ENCODE measurements around the gene SPATC1L.
"Not testable (repeated sequence)": the region's sequence is repeated elsewhere in the genome, so short reads cannot be mapped to it uniquely, and the experiment has no call there.

Gene SPATC1L

DNA sequence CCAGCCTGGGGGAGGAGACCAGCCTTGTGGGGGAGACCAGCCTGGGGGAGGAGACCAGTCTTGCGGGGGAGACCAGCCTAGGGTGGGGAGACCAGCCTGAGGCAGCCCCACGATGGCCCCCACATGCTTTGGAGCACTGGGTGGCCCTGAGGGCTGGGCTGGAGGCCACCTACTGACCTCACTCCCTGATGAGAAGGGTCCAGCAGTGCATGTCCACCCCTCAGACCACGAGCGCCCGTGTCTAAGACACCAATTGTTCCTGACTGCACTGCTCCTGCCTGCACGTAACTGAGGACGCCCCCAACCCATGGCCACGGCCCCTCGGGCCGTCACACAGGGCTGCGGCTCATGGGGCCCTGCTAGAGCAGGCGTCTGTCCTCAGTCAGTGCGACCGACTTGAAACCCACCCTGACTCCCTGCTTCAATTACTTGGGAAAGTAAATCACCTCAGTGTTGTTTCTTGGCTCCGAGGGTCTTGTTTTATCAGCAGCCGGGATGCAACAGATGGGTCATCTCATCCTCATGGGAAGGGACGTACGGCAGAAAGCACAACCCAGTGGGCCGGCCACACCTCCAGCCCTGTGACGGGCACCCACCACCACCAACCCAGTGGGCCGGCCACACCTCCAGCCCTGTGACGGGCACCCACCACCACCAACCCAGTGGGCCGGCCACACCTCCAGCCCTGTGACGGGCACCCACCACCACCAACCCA lies at the start of gene SPATC1L:
TSS of gene SPATC1L (minus strand) at position 550 of the 715 bp plus-strand sequence. CDS start 1,643 bp downstream, outside the sequence.
- no peak for FAIRE-seq
- peak; percentile 79 for DNase-seq (ENCODE audit: insufficient read length, low spot score)

DNA sequence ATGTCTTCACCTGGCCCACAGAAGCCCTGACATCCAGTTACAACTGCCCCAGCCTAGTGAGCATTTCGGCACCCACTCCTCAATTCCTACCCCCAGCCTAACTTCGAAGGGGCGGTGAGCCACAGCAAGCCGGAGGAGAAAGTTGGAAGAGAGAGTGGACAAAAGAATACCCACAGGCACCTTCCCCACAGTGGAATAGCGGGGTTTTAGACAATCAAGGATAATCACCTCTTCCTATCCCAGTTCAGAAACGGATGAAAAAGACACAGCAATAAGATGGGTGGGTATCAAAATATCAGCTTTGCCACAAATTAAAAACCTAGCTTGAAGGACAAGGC lies 45.6 kb upstream of the SPATC1L start:
- DNase-seq (ENCODE audit: insufficient read length, low spot score) (no peak), FAIRE-seq (no peak)

DNA sequence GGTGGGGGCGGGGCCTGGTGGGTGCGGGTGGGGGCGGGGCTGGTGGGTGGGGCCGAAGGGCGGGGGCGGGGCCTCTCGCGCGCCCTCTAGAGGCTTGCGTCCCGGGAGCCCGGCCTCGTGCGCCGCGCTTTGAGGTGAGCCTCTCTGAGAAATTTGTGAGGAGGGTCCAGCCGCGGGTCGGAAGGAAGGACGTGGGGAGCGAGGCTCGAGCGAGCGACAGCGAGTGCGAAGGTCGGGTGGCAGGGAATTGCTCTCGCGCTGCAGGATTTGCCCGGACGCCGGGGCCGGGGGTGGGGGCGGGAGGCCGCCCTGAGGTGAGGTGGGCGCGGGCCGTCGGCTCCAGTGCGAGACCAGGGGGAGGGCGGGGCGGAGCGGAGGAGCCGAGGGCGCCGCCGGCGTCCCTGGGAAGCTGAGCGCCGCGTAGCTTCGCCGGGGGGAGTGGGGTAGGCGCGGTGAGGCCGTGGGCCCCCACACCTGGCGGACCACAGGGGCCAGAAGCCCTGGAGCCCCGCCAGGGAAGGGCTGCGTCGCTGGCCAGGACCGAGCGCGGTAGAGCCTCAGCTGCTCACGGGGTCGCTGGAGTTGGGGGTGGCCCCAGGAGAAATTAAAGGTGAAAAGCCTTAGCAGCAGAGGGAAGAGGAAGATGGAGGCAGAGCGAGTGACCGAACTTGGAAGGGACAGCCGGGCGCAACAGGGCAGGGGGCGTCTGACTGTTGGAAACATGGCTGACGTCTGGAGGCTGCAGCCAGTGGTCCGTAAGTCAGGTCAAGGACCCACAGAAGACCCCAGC lies 45.1 kb upstream of the SPATC1L start:
- no peak for FAIRE-seq
- peak; percentile 43 for DNase-seq (ENCODE audit: insufficient read length, low spot score)

DNA sequence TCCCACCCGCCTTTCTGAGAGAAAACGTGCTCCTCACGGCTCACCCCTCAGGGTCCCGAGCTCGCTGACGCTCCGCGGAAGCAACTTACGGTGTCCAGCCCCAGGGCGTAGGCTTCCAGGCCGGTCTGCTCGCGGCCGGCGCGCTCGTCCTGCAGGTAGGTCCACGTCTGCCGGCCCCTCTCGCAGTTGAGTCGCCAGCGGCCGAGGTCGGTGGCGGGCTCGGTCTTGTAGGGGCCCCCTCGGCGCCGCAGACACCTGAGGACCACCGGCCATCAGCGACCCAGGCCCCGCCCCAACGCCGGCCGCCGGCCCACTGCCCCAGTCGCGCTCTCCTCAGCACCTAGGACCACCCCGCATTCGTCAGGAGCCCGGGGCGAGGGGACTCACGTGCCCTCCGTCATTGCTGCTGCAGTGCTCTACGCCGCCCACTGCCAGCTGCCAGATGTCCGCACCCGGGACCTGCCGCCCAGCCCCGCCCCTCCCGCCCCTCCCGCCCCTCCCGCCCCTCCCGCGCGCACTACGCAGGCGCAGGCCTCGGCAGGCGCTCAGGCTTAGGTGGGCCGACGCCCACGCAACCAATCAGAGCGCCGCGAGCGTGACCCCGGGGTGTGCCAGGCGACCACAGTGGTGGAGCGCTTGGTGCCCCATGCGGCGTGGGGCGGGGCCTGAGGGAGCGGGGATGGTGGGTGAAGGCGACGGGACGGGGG lies 44.2 kb upstream of the SPATC1L start, which contains the start of gene LSS:
TSS of gene LSS (minus strand) at position 430 of the 707 bp plus-strand sequence. CDS start at position 401, 29 bp downstream.
- FAIRE-seq, result no peak
- DNase-seq (ENCODE audit: insufficient read length, low spot score), result peak; percentile 99

DNA sequence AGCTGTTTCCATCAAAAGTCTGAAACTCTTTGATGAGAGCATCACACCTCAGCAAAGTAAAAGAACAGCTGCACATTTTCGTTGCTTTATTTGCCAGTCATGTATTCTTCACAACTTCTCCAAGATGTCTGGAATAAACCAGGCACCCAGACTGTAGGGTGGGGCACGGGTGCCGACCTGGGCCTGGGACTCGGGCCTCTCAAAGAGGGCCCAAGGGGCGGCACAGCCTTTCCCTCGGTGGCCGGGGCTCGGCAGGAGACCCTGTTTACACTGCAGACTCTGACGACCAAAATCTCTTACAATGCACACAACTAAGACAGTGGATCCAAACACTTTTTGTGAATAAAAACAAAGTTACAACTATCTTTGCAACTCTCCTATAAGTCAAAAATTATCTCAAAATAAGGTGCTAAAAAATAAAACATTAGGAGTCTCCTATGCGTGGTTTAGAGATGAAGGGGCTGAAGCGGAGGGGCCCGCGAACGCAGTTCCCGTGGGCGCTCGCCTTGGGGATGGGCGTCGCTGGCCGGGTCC lies 43.6 kb upstream of the SPATC1L start:
- FAIRE-seq (no peak), DNase-seq (ENCODE audit: insufficient read length, low spot score) (no peak)

DNA sequence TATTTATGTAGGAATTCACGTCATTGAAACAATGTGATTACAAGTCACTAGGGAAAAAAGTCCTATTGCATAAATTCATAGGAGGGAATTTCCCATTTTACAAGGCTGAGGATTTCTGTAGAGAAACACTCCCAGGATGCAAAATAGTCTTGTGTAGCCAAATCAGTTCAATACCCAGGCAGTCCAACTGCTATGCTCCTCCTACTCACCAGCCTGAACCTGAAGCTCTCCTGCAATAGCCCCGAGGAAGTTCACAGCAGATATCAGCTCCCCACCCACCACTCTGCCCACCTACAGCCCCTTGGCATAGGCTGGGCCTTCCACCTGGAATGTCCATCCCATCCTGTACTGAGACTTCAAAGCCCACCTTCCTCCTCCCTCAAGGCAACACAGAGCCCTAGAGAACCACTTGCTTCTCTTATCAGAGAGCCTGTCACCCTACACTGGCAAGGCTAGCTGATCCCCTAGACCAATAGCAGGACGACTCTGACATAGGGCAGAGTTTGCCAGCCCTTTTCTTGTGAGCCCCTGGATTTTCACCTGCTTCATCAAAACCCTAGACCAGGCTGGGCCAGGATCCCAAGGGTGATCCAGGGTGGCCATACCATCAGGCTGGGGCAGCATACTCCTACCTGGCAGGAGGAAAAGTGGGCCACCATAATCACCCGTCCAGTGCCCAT lies 42.8 kb upstream of the SPATC1L start:
- FAIRE-seq, result no peak
- no peak for DNase-seq (ENCODE audit: insufficient read length, low spot score)

DNA sequence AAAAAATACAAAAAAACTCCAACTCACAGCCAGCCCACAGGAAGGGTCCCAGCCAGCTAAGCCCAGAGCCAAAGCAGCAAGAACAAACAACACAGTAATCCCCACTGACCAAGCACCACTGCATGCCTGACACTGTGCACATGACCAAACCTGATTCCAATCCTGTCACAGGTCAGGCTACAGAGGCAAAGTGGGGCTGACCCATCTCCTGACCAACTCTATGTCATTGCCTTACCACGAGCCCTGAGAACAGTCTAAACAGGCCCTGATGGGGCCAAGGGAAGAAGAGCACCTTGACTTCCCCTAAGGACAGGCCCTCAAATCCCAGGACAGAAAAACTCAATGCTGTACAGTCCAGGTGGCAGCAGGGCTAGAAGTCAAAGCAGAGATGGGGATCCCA lies 41.9 kb upstream of the SPATC1L start:
- FAIRE-seq, result no peak
- DNase-seq (ENCODE audit: insufficient read length, low spot score), result no peak

DNA sequence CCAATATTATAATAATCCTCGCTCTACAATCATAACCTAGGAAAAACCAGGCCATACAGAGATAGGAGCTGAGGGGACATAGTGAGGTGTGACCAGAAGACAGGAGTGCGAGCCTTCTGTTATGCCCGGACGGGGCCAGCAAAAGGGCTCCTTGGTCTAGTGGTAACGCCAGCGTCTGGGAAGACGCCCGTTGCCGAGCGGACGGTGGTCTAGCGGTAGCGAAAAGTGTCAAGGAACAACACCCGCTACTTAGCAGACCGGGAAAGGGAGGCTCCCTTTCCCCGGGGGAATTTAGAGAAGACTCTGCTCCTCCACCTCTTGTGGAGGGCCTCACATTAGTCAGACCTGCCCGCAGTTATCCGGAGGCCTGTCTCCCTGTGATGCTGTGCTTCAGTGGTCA lies 39.4 kb upstream of the SPATC1L start:
- FAIRE-seq, result not testable (repeated sequence)

DNA sequence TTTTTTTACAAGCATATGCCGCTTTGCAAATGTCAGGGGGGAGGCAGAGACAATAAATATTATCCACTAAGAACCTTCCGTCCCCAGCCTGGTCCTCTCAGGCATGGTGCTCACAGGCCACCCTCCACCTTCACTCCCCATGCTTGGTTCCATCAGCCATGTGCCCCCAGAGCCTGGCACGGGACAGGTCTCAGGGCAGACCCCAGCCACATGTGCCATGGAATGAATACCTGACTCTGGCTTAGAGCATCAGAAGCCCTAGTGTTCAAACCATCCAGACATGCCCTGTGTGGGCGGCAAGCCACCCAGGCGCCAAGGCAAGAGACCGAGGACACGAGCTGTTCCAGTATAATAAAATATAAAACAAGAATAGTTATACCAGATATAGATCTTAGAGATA lies 39.0 kb upstream of the SPATC1L start:
- DNase-seq (ENCODE audit: insufficient read length, low spot score), result no peak
- FAIRE-seq, result no peak

More for the DNA sequence above, 39.4 kb upstream of the SPATC1L start:
- not testable (repeated sequence) for DNase-seq (ENCODE audit: insufficient read length, low spot score)

DNA sequence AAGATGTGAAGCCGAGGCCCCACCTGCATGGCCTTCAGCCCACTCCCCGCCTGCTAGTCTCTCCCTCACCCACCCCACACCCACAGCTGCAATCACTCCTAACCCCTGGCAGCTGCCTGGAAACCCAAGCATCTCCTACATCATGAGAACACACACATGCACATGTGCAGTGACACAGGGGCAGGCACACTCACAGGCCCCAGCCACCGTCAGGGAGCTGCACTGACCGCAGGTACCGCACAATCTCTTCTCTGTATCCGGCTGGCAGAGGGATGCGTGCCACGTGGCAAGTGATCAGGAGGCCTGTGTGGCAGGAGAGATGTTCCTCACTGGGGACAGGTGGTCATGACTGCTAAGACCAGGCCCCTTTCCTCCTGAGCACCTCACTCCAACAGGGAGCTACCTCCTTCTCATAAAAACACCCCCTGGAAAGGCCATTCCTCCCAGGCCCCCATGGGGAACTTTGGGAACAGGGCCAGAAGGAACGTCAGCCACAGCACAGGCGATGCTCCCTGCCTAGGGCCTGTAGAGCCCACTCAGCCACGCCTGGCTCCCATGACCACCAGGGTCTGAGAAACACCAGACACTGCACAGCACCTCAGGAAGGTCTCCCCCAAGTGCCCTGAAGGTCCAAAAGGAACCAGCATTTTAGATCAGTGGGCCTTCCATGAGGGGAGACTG lies 38.3 kb upstream of the SPATC1L start:
- no peak for DNase-seq (ENCODE audit: insufficient read length, low spot score)
- no peak for FAIRE-seq

DNA sequence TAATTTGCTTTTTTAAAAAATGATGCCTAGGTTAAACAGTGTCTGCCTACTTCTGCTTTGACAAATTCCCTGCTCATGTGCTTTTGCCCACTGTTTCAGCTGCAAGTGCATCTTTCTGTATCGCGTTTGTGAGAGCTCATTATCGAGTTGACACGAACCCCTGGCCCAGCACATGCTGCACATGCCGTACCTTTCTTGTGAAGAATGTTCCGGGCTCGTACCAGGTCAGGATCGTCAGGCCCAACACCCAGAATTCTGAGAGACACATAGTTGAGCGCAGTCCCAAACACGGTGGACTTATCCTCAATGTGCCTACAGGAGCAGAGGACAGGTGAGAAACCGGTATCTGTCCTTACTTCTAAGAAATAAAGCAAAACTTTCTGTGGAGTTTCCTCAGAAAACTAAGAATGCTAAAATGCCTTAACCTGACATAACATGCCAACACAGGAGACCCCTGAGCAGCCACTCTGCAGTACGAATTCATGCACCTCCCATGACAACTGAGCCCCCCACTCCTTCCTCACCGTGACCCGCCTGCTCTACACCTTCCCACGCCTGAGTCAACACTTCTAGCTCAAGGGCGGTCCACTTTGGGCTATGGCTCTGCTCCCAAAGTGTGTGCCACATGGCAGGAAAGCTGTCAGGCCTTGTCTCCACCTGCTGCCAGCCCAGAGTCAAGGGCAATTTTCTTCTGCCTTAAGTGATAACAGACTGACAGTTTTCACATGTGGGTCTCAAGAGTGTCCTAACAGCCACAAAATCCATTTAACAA lies 37.6 kb upstream of the SPATC1L start:
- DNase-seq (ENCODE audit: insufficient read length, low spot score) (no peak), FAIRE-seq (no peak)

DNA sequence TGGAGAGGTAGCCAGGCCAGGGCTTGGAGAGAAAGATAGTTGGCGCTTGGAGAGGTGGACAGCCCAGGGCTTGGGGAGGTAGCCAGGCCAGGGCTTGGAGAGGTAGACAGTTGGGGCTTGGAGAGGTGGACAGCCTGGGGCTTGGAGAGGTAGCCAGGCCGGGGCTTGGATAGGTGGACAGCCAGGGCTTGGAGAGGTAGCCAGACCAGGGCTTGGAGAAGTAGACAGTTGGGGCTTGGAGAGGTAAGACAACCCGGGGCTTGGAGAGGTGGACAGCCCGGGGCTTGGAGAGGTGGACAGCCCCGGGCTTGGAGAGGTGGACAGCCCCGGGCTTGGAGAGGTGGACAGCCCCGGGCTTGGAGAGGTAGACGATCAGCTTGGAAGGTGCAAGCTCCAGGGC lies 36.6 kb upstream of the SPATC1L start:
- no peak for FAIRE-seq
- DNase-seq (ENCODE audit: insufficient read length, low spot score), result no peak

DNA sequence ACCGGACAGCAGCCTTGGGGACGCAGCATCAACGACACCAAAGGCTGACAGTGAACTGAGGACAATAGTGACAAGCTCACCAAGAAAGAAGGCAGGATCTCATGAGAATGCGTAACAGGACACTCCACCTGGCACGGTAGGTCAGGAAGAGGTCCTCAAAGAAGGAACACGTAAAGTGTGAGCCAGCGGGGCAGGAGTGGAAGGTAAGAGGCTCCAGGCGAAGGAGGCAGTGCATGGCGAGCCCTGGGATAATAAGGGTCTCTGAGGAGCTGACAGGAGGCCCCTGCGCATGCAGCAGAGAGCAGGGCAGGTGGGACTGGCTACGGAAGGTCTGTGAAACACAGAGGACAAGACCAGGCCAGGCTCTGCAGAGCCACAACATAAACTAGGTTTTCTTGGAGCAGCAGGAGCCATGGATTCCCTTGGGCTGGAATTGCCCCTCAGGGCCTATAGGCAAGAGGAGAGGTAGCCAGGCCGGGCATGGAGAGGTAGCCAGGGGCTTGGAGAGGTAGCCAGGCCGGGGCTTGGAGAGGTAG lies 36.1 kb upstream of the SPATC1L start:
- DNase-seq (ENCODE audit: insufficient read length, low spot score) (no peak), FAIRE-seq (no peak)

DNA sequence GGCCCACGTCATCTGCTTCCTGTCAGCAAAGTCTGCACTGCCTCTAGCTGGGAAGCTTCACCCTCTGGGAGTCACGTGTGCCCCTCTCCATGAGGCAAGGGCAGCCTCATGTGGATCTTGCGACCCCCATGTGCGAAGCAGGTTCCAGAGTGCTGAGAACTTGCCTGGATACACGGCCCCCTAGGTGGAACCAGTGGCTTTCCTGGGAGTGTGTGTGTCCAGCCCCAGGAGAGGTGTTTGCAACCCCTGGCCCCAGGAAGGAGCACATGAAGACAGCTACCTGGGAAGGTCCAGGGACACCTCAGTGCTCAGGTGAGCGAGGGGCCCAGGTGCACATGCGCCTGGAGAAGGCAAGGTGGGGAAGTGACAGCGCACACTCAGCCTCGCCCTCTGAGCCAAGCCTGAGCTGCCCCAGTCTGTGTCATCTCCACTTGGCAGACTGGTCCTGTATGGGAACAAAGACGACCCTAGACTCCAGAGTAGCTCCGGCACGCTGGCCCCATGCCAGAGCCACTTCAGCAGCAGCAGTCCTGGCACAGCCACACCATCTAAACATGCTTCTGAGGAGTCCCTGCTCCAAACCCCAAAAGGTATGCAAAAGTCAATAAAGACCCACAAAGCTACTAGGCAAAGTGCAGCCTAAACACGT lies 35.5 kb upstream of the SPATC1L start:
- FAIRE-seq (no peak), DNase-seq (ENCODE audit: insufficient read length, low spot score) (no peak)

DNA sequence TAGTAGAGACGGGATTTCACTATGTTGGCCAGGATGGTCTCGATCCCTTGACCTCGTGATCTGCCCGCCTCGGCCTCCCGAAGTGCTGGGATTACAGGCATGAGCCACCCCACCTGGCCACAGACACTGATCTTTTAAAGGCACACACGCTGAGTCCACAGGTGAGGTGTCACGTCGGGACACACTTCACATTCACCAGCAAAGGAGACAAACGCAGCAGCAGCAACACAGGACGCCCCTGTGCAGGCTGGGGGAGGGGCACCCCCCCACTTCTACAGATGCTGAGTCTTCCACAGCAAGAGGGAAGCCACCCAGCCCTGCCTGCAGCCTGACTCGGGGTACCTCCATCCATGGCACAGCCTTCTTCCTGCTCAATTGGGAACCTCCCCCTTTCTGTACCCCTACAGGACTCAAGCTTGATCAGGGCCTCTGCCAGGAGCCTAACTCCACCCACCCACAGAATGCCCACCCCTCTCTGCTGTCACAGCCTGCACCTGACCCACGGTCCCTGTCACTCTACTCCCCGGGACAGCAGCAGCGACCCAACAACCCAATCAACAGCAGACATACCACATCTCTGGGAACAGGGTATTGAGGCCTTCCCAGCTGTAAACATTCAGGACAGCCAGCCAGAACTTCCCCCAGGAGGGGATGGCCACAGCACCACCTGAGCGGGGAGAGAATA lies 34.8 kb upstream of the SPATC1L start:
- no peak for FAIRE-seq
- no peak for DNase-seq (ENCODE audit: insufficient read length, low spot score)

DNA sequence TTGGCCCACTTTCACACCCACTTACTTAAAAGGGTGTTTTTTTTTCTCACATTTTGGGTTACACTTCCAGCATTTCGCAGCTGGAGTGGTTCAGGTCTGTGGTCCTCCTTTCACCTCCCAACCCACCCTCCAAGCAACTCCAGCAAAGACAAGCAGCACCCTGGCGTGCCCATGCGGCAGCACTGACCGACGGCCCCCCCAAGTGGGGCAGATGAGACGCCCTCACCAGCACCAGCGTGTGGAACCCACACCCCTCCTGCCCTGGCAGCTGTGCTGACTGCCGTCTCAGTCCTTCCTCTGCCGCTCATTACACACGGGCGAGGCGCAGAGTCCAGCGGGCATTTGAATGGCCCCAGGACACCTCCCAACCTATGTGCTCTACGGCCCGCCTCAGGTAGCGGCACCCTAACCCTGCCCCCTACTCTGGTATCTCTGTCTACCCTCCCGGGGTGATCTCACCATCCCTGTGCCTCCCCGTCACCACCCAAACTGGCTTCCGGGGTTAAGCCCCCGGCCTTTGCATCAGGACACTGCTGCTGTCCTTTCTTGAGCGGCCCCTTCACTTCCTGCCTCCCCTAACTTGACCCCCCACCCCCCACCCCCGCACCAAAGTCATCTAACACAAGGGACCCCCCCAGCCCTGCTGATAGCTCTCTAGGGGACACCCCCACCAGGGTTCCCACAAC lies 33.4 kb upstream of the SPATC1L start:
- FAIRE-seq (no peak), DNase-seq (ENCODE audit: insufficient read length, low spot score) (no peak)

DNA sequence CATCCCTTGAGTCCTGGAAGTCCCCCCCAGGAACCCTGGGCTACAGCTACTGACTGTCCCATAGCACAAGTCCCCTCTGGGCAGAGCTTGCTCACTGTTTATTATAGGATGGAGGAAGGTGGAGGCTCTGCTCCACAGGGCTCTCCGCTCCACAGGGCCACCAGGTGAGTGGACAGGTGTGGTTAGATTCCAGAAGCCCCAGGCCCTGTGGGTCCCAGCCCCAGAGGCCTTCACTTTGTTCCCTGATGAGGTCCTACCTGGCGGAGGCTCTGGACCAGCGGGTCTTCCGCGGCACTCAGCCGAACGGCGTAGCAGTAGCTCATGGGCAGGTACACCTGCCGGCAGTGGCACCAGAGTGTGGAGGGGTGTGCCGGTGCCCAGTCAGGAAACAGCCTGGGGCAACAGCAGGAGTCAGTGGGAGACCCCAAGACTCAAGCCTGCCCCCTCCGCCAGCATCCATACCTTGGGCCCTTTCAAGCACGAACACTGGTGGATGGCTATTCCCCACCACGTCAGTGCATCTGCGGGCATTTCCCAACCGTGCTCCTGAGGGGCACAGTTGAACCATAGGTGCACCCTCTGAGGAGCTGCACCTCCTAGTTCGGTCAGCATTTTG lies 32.0 kb upstream of the SPATC1L start:
- FAIRE-seq (no peak), DNase-seq (ENCODE audit: insufficient read length, low spot score) (no peak)

All from HTR-8/SVneo (cell line).